ENCODE results near the gene SNRK. TPM values are rescaled to one million over a fixed set of nuclear protein-coding genes. Genes with fewer than 3 reads are reported as not detected.

SNRK gene, protein sequence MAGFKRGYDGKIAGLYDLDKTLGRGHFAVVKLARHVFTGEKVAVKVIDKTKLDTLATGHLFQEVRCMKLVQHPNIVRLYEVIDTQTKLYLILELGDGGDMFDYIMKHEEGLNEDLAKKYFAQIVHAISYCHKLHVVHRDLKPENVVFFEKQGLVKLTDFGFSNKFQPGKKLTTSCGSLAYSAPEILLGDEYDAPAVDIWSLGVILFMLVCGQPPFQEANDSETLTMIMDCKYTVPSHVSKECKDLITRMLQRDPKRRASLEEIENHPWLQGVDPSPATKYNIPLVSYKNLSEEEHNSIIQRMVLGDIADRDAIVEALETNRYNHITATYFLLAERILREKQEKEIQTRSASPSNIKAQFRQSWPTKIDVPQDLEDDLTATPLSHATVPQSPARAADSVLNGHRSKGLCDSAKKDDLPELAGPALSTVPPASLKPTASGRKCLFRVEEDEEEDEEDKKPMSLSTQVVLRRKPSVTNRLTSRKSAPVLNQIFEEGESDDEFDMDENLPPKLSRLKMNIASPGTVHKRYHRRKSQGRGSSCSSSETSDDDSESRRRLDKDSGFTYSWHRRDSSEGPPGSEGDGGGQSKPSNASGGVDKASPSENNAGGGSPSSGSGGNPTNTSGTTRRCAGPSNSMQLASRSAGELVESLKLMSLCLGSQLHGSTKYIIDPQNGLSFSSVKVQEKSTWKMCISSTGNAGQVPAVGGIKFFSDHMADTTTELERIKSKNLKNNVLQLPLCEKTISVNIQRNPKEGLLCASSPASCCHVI
- total RNA-seq: 10 to 100 TPM; 42.9 to 64.0 (median 49.1) TPM

DNA sequence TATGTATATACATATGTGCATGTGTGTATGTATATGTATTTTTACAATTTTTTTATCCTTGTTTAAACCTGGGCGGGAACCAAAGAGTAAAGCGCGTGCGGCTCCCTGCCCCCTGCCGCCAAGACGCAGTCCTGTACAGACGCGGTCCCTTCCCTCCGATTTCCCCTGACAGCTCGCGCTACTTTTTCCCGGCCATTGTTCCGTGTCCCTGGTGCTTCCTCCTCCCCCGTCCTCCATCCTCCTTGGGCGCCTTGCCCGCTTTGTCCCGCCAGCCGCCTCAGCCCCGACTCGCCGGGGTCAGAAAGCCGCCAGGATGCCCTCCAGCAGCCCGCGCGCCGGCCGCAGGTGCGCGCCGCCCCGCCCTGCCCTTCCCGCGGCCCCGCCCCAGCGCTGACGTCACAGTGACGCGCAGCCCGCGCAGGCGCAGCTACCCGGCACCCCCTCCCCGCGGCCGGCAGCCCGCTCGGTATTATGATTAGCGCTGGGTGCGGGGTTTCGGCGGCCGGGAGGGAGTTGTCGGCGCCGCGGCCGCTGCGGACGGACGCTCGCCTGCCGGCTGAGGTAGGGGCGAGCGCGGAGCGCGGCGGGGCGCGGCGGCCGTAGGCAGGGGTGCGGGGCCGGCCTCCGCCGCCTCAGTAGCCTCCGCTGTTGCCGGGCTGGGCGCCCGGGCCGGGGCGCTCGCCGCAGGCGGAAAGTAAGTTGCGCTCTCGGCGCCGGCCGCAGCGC lies at the start of gene SNRK:
SNRK (plus strand) TSS at position 426 of the 726 bp plus-strand sequence. CDS start 16,664 bp downstream, outside the sequence.
- Histone ChIP-seq H3K4me3 (peak within 1 kb of the TSS; percentile 56 to 73), H3K9me3 (no peaks in the 10 kb centered on the region), H3K4me1 (peaks cover 8 to 51% (median 11%) of the 10 kb centered on the region in 3 donors), H3K27ac (peak within 1 kb of the TSS; percentile 91 to 97 (median 96)), H3K27me3 (no peaks in the 10 kb centered on the region), H3K36me3 (no peaks in the 10 kb centered on the region)
- WGBS, 2 donors (ENCODE audit: low coverage in 1 of 2): 0% methylated on average over 11 to 14 of the region's 91 CpGs
- TF ChIP-seq CTCF (IDR thresholded peaks at IDR 0.05): peak in 3 of 4 experiments; percentile 31 to 53 (median 38)
- no peak for TF ChIP-seq EP300 (IDR thresholded peaks at IDR 0.05)
- peak; percentile 84 for TF ChIP-seq POLR2AphosphoS5 (IDR thresholded peaks at IDR 0.05)
- TF ChIP-seq POLR2A (IDR thresholded peaks at IDR 0.05): peak; percentile 87 to 92
- ATAC-seq: peak; percentile 97

- H3K9me3 ChIP-seq: peaks cover 0 to 7% (median 0%) of the 10 kb centered on the region in 3 donors
- WGBS, 2 donors (ENCODE audit: low coverage in 1 of 2): 35 to 47% methylated on average over 4 of the region's 4 CpGs
- no peak for ATAC-seq
- H3K27ac ChIP-seq: no peak overlapping the region
- H3K4me1 ChIP-seq: no peaks in the 10 kb centered on the region
- no peaks in the 10 kb centered on the region for H3K36me3 ChIP-seq
- no peak overlapping the region for H3K4me3 ChIP-seq
- TF ChIP-seq POLR2AphosphoS5 (IDR thresholded peaks at IDR 0.05): no peak
- TF ChIP-seq CTCF (IDR thresholded peaks at IDR 0.05): no peak
- TF ChIP-seq POLR2A (IDR thresholded peaks at IDR 0.05): no peak
- no peak for TF ChIP-seq EP300 (IDR thresholded peaks at IDR 0.05)
- H3K27me3 ChIP-seq: no peaks in the 10 kb centered on the region
Measured at GRCh38 chr3:43238801-43239200, 47.5 kb upstream of the SNRK start.

GRCh38 chr3:43239755-43240154 lies 46.6 kb upstream of the SNRK start:
- ATAC-seq: no peak
- Histone ChIP-seq H3K4me1 (no peaks in the 10 kb centered on the region), H3K36me3 (no peaks in the 10 kb centered on the region), H3K9me3 (peaks cover 0 to 7% (median 0%) of the 10 kb centered on the region in 3 donors), H3K27me3 (no peaks in the 10 kb centered on the region), H3K27ac (no peak overlapping the region), H3K4me3 (no peak overlapping the region)
- TF ChIP-seq POLR2AphosphoS5 (IDR thresholded peaks at IDR 0.05): no peak
- no peak for TF ChIP-seq EP300 (IDR thresholded peaks at IDR 0.05)
- no peak for TF ChIP-seq CTCF (IDR thresholded peaks at IDR 0.05)
- no peak for TF ChIP-seq POLR2A (IDR thresholded peaks at IDR 0.05)
- WGBS, 2 donors (ENCODE audit: low coverage in 1 of 2): 84 to 96% methylated on average over 3 of the region's 3 CpGs

DNA sequence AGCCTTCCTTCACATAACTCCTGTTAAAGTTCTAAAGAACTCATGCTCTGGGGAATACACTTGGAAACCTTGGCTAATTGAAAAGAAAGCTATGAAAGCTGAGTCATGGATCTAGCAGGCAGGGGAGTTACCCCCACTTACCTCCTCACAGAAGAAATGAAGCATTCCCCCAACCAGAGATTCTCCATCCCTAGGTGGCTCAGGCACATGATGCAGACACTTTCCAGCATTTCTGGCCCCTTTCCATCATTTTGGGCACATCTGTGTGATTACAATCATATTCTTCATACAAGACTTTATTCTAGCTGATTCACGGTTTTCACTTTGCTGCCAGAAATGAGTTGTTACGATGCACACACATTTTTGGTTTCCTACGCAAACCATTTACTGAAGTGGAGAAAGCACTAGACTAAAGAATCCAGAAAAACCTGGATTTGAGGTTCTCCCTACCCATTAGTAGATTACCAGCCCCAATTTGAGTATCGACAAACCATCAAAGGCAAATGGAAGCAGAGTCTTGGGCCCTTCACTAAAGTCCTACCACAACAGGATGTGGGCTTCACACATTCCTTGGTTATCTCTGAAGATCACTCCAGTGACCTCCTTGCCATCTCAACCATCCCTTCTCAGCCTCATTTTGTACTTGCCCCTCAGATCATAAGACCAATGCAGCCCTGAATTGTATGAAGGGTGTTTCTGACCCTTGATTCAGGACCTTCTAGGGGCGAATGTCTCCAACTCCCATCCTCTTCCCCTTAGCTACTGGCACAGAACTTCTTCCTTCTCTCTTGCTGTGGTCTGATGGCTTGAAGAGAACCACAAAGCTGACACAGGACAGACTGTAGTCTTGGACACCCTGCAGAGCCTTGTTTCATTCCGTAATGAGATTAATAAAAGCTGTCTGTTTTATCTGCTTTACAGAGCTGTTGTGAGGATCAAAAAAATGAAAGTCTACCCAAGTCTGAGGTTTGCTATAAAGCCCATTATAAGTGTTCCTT lies 42.5 kb upstream of the SNRK start:
- Histone ChIP-seq H3K27me3 (no peaks in the 10 kb centered on the region), H3K27ac (no peak overlapping the region), H3K36me3 (no peaks in the 10 kb centered on the region), H3K4me3 (no peak overlapping the region), H3K9me3 (peaks cover 0 to 7% (median 0%) of the 10 kb centered on the region in 3 donors), H3K4me1 (peaks cover 0 to 20% (median 5%) of the 10 kb centered on the region in 3 donors)
- TF ChIP-seq POLR2A (IDR thresholded peaks at IDR 0.05): no peak
- no peak for TF ChIP-seq POLR2AphosphoS5 (IDR thresholded peaks at IDR 0.05)
- TF ChIP-seq CTCF (IDR thresholded peaks at IDR 0.05): no peak
- TF ChIP-seq EP300 (IDR thresholded peaks at IDR 0.05): no peak
- no peak for ATAC-seq
- 87 to 92% methylated on average over 5 to 6 of the region's 6 CpGs for WGBS, 2 donors (ENCODE audit: low coverage in 1 of 2)

All from gastroesophageal sphincter (tissue), 4 donors.